Endothelial cell of umbilical vein (primary cell): ENCODE measurements around the gene SORCS1. TPM values are rescaled to one million over a fixed set of nuclear protein-coding genes. Genes with fewer than 3 reads are reported as not detected.

ENCODE experiments used
- BruUV-seq: library from RNA; stranded (reverse); fragments of 400-500 nt; replicated peaks from 2 replicates; lab custom pipeline; 2021; lab: Mats Ljungman, UMichigan
- CTCF ChIA-PET: fragments of 300-600, 350-600 bp; sonication (Branson Sonifier 250); formaldehyde crosslinking; loops from one replicate; lab custom pipeline; 2021; ENCODE audit warnings: antibody characterized with exemption, inconsistent platforms; lab: Charles Lee
- POLR2A ChIA-PET: fragments of 300-600, 350-600 bp; sonication (Branson Sonifier 250); formaldehyde crosslinking; loops from one replicate; lab custom pipeline; 2021; ENCODE audit warnings: antibody characterized with exemption, inconsistent platforms; lab: Charles Lee
- DNase-seq: peaks from one replicate; pipeline ENCODE4 v3.0.0-alpha.2; 2011; ENCODE audit warnings: low read depth, low spot score
- FAIRE-seq: peaks from 2 replicates; lab custom pipeline; 2011; peaks lifted over from hg19 to GRCh38; lab: Jason Lieb, UNC
- H2AFZ ChIP-seq: 2 replicates; pipeline ENCODE4 v1.6.0; 2012; ENCODE audit warnings: low read depth, low read length, control low read depth, inconsistent platforms
- H3K27ac ChIP-seq: 2 replicates; pipeline ENCODE4 v1.5.1; 2011; ENCODE audit warnings: low read depth, mild to moderate bottlenecking, control low read depth, low read length, moderate library complexity; ENCODE audit not compliant: insufficient read depth
- H3K27me3 ChIP-seq, 2 experiments: 2 replicates each; pipeline versions ENCODE4 v1.6.0 to v1.6.1; 2011; ENCODE audit warnings: low read length in 2 of 2, mixed read lengths in 1 of 2; ENCODE audit not compliant: control insufficient read depth in 2 of 2, insufficient read depth in 2 of 2
- H3K36me3 ChIP-seq, 2 experiments: 2 replicates in 1 of 2; 3 replicates in 1 of 2; pipeline ENCODE4 v1.5.1; 2011; ENCODE audit warnings: low read length in 2 of 2, mild to moderate bottlenecking in 1 of 2, moderate library complexity in 1 of 2; ENCODE audit not compliant: control insufficient read depth in 2 of 2, insufficient read depth in 2 of 2; ENCODE audit errors: extremely low read depth in 1 of 2
- H3K4me1 ChIP-seq: 3 replicates; pipeline ENCODE4 v1.5.1; 2011; ENCODE audit warnings: mild to moderate bottlenecking, low read length; ENCODE audit not compliant: control insufficient read depth, insufficient read depth; ENCODE audit errors: extremely low read depth
- H3K4me2 ChIP-seq: 2 replicates; pipeline ENCODE4 v1.6.1; 2011; ENCODE audit warnings: low read length, control low read depth, mixed read lengths; ENCODE audit not compliant: insufficient read depth
- H3K4me3 ChIP-seq, 3 experiments: fragments of 200-600 bp in 1 of 3; sonication (generic), shearing (Covaris generic) in 1 of 3; replicated peaks in 1 of 3; 2 replicates each; pipeline ENCODE4 v1.5.1; 2011 to 2016; ENCODE audit warnings: control low read depth in 3 of 3, low read length in 3 of 3, mild to moderate bottlenecking in 2 of 3, inconsistent platforms in 1 of 3, low read depth in 1 of 3, moderate library complexity in 1 of 3; ENCODE audit not compliant: insufficient read depth in 1 of 3
- H3K79me2 ChIP-seq: 2 replicates; pipeline ENCODE4 v1.6.0; 2012; ENCODE audit warnings: low read length, inconsistent platforms; ENCODE audit not compliant: control insufficient read depth, insufficient read depth
- H3K9ac ChIP-seq: replicated peaks from 2 replicates; pipeline ENCODE3; 2011; ENCODE audit warnings: low read length, control low read depth; ENCODE audit not compliant: insufficient read depth; ENCODE audit errors: extremely low read depth
- H3K9me1 ChIP-seq: replicated peaks from 3 replicates; pipeline ENCODE4 v1.6.0; 2011; ENCODE audit warnings: mild to moderate bottlenecking, low read length; ENCODE audit not compliant: control insufficient read depth, insufficient read depth; ENCODE audit errors: extremely low read depth
- H3K9me3 ChIP-seq: replicated peaks from 2 replicates; pipeline ENCODE4 v1.5.1; 2012; ENCODE audit warnings: low read length, inconsistent platforms; ENCODE audit not compliant: control insufficient read depth, insufficient read depth
- H4K20me1 ChIP-seq: replicated peaks from 2 replicates; pipeline ENCODE3; 2011; ENCODE audit warnings: mild to moderate bottlenecking, low read length; ENCODE audit not compliant: control insufficient read depth, insufficient read depth; ENCODE audit errors: extremely low read depth
- EZH2 ChIP-seq: IDR thresholded peaks from 2 replicates; pipeline ENCODE4 v1.6.1; 2012; ENCODE audit warnings: borderline replicate concordance, low read depth, mild to moderate bottlenecking, moderate library complexity, low read length, inconsistent platforms; ENCODE audit not compliant: severe bottlenecking
- FOS ChIP-seq: IDR thresholded peaks from 2 replicates; pipeline ENCODE4 v1.6.1; 2011; ENCODE audit warnings: mild to moderate bottlenecking, low read length, moderate library complexity, borderline replicate concordance; ENCODE audit not compliant: insufficient read depth
- JUN ChIP-seq: IDR thresholded peaks from 2 replicates; pipeline ENCODE4 v1.6.1; 2011; ENCODE audit warnings: borderline replicate concordance, low read depth; ENCODE audit not compliant: insufficient read length, insufficient read depth
- POLR2A ChIP-seq: IDR thresholded peaks from 2 replicates; pipeline ENCODE4 v1.6.1; 2012; ENCODE audit warnings: low read depth, mild to moderate bottlenecking, control low read depth, low read length
- dilution Hi-C: fragments of 300-500 bp; cut with MboI; formaldehyde crosslinking; loops from one replicate; pipeline ENCODE4 v1.15.0; 2019; ENCODE audit warnings: low sequenced_read_pairs; ENCODE audit not compliant: extremely low pct_ligation_motif_present
- intact Hi-C: fragments of 100-400 bp; cut with micrococcal nuclease; formaldehyde crosslinking; loops from one replicate; pipeline ENCODE4 v1.10.0; 2022
- polyA plus RNA-seq, 4 experiments: library from polyadenylated mRNA; depleted of rRNA in 3 of 4; stranded (reverse) in 3 of 4; unstranded in 1 of 4; fragments of >200 nt; gene quantifications; 2 replicates each; pipeline versions ENCODE4 v1.2.1 to v1.2.3, GENCODE V29; 2011 to 2012; ENCODE audit warnings: missing spikeins in 1 of 4
- total RNA-seq: library from RNA; stranded (reverse); gene quantifications from 2 replicates; pipeline ENCODE4 v1.2.3, GENCODE V29; 2021
- TF ChIP-seq, protein P1 (sequence below), 2 donors: IDR thresholded peaks; 1 replicate in 1 of 2; 2 replicates in 1 of 2; pipeline ENCODE4 v1.5.1; 2011; ENCODE audit warnings: low read length in 2 of 2, mild to moderate bottlenecking in 2 of 2, moderate library complexity in 2 of 2, control low read depth in 1 of 2, inconsistent platforms in 1 of 2, low read depth in 1 of 2; ENCODE audit not compliant: insufficient read depth in 1 of 2; ENCODE audit errors: extremely low read depth in 1 of 2
- TF ChIP-seq, protein P2 (sequence below): IDR thresholded peaks from 2 replicates; pipeline ENCODE4 v1.6.1; 2011; ENCODE audit not compliant: insufficient read depth, insufficient read length

Gene SORCS1
- total and polyA plus RNA-seq, 2 donors (not counting 3 experiments of a cell fraction or from before 2014, with no cell fraction given), result not detected

DNA sequence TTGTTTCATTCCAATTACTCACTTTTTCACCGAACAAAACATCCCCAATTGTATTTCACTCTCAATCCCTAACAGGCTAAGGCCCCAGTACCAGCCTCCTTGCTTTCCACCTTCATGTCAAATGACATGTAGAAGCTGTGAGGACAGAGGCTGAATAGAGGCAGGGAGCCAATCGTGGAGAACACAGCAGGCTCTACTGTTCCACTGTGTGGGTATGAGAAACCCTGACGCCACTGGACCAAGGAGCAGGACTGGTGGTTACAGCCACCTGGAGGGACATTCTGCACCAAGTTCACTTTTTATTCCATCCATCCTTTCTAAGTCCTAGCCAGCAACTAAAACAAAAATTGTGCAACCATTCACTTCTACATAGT, 502.8 kb downstream of the SORCS1 start:
- Histone ChIP-seq H4K20me1 (no peaks in the 10 kb centered on the region), H3K27me3 (no peaks in the 10 kb centered on the region), H3K4me3 (no peak overlapping the region), H3K27ac (no peak overlapping the region), H3K4me2 (no peak overlapping the region), H3K9me3 (peaks cover 2% of the 10 kb centered on the region), H3K79me2 (no peaks in the 10 kb centered on the region), H3K9ac (no peak overlapping the region), H3K36me3 (no peaks in the 10 kb centered on the region), H3K9me1 (no peaks in the 10 kb centered on the region), H3K4me1 (no peaks in the 10 kb centered on the region), H2AFZ (no peak overlapping the region)
- FAIRE-seq (no peak), DNase-seq (no peak)
- no peak for TF ChIP-seq FOS
- TF ChIP-seq POLR2A, result no peak
- TF ChIP-seq, protein P1, sequence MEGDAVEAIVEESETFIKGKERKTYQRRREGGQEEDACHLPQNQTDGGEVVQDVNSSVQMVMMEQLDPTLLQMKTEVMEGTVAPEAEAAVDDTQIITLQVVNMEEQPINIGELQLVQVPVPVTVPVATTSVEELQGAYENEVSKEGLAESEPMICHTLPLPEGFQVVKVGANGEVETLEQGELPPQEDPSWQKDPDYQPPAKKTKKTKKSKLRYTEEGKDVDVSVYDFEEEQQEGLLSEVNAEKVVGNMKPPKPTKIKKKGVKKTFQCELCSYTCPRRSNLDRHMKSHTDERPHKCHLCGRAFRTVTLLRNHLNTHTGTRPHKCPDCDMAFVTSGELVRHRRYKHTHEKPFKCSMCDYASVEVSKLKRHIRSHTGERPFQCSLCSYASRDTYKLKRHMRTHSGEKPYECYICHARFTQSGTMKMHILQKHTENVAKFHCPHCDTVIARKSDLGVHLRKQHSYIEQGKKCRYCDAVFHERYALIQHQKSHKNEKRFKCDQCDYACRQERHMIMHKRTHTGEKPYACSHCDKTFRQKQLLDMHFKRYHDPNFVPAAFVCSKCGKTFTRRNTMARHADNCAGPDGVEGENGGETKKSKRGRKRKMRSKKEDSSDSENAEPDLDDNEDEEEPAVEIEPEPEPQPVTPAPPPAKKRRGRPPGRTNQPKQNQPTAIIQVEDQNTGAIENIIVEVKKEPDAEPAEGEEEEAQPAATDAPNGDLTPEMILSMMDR (IDR thresholded peaks at IDR 0.05; ENCODE audit: extremely low read depth in 1 of 2, insufficient read depth in 1 of 2, low read depth in 1 of 2, low read length in 2 of 2), result no peak
- TF ChIP-seq JUN, result no peak
- TF ChIP-seq, protein P2, sequence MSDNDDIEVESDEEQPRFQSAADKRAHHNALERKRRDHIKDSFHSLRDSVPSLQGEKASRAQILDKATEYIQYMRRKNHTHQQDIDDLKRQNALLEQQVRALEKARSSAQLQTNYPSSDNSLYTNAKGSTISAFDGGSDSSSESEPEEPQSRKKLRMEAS, result no peak
- intact Hi-C loops, result no loop called here
- CTCF ChIA-PET, result no interaction called here
- BruUV-seq, result no TSS peak
- POLR2A ChIA-PET, result no interaction called here
- dilution Hi-C loops, result no loop called here

DNA sequence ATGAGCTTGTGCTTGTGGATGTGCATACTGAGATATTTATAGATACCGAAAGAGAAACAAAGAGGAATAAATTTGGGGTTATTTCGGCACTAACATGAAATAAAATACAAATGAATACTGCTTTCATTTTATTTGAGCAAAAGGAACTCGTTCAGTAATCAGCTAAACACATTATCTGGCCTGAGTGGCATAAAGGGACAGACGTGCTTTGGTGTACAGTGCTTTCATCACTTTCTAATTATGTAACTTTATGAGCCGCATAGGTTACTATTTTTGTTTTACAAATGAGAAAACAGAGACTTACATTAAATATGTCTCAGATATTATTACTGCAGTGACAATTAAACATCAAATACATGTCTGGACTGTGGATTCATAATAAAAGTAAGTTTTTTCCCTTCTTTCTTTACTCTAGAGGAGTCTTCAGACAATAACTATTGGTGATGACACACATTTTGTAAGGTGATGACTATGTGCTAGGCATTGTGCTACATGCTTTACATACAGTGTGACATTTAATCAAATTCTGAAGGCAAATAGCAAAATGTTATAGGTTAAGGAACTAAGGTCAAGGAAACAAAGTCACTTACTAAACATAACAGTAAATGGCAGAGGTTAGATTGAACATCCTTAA, 503.3 kb downstream of the SORCS1 start:
- Histone ChIP-seq H4K20me1 (no peaks in the 10 kb centered on the region), H3K4me2 (no peak overlapping the region), H3K36me3 (no peaks in the 10 kb centered on the region), H3K79me2 (no peaks in the 10 kb centered on the region), H3K4me3 (no peak overlapping the region), H3K9me3 (peaks cover 2% of the 10 kb centered on the region), H3K27ac (no peak overlapping the region), H2AFZ (no peak overlapping the region), H3K27me3 (no peaks in the 10 kb centered on the region), H3K4me1 (no peaks in the 10 kb centered on the region), H3K9me1 (no peaks in the 10 kb centered on the region), H3K9ac (no peak overlapping the region)
- dilution Hi-C loops (no loop called here), intact Hi-C loops (no loop called here)
- ChIA-PET POLR2A (no interaction called here), CTCF (no interaction called here)
- BruUV-seq, result no TSS peak
- FAIRE-seq, result no peak
- DNase-seq, result no peak
- TF ChIP-seq EZH2, result no peak
- TF ChIP-seq, protein P2, result no peak
- TF ChIP-seq, protein P1 (IDR thresholded peaks at IDR 0.05; ENCODE audit: extremely low read depth in 1 of 2, insufficient read depth in 1 of 2, low read depth in 1 of 2, low read length in 2 of 2), result no peak
- TF ChIP-seq FOS, result no peak
